ENCODE data around the gene TMEM44.
A peak's percentile ranks its signal among the peaks of the same experiment; 100 is the strongest.
"Not testable (repeated sequence)": the region's sequence is repeated elsewhere in the genome, so short reads cannot be mapped to it uniquely, and the experiment has no call there.

The TMEM44 gene

GRCh38 chr3:194554473-194555123, 78.6 kb downstream of the TMEM44 start:
- DNase-seq (ENCODE audit: low read depth) = no peak

GRCh38 chr3:194552327-194552949, 80.8 kb downstream of the TMEM44 start:
- no peak for DNase-seq (ENCODE audit: low read depth)

- DNase-seq (ENCODE audit: low read depth) = no peak
Observed at GRCh38 chr3:194549853-194550252, 83.4 kb downstream of the TMEM44 start.

- no peak for DNase-seq (ENCODE audit: low read depth)
Observed at GRCh38 chr3:194548346-194549321, 84.6 kb downstream of the TMEM44 start.

GRCh38 chr3:194547042-194547441, 86.2 kb downstream of the TMEM44 start:
- no peak for DNase-seq (ENCODE audit: low read depth)

GRCh38 chr3:194545538-194545937, 87.7 kb downstream of the TMEM44 start:
- not testable (repeated sequence) for DNase-seq (ENCODE audit: low read depth)

- DNase-seq (ENCODE audit: low read depth) = no peak
Observed at GRCh38 chr3:194543550-194543949, 89.7 kb downstream of the TMEM44 start.

- DNase-seq (ENCODE audit: low read depth) = no peak
Observed at GRCh38 chr3:194541483-194541882, 91.7 kb downstream of the TMEM44 start.

- DNase-seq (ENCODE audit: low read depth) = peak; percentile 22
Observed at GRCh38 chr3:194540274-194540905, 92.8 kb downstream of the TMEM44 start.

- no peak for DNase-seq (ENCODE audit: low read depth)
Observed at GRCh38 chr3:194539498-194539897, 93.7 kb downstream of the TMEM44 start.

- peak; percentile 35 for DNase-seq (ENCODE audit: low read depth)
Observed at GRCh38 chr3:194537732-194538247, 95.4 kb downstream of the TMEM44 start.

All from fibroblast of gingiva (primary cell).